ELF-1 (cell line): Measurements from ENCODE around the gene RNU1-1.
"Not testable (repeated sequence)": the region's sequence is repeated elsewhere in the genome, so short reads cannot be mapped to it uniquely, and the experiment has no call there.

ENCODE experiments used
- DNase-seq: peaks from one replicate; pipeline ENCODE4 v3.0.0-alpha.2; 2016; ENCODE audit warnings: low read depth, low spot score

Gene RNU1-1

GRCh38 chr1:16521679-16522078 lies 7.6 kb upstream of the RNU1-1 start:
- not testable (repeated sequence) for DNase-seq

GRCh38 chr1:16521288-16521583 lies 7.2 kb upstream of the RNU1-1 start:
- DNase-seq, result no peak

- DNase-seq, result peak; percentile 74
Measured at GRCh38 chr1:16520435-16521287, 6.6 kb upstream of the RNU1-1 start.

GRCh38 chr1:16519255-16519951 lies 5.3 kb upstream of the RNU1-1 start:
- DNase-seq, result not testable (repeated sequence)

- not testable (repeated sequence) for DNase-seq
Measured at GRCh38 chr1:16518913-16519254, 4.8 kb upstream of the RNU1-1 start.

- DNase-seq, result not testable (repeated sequence)
Measured at GRCh38 chr1:16516694-16517410, 2.8 kb upstream of the RNU1-1 start.

- peak; percentile 97 for DNase-seq
Measured at GRCh38 chr1:16513412-16514106, 526 bp downstream of the RNU1-1 start.

GRCh38 chr1:16512624-16513411 lies 1.3 kb downstream of the RNU1-1 start:
- DNase-seq, result not testable (repeated sequence)

- DNase-seq, result not testable (repeated sequence)
Measured at GRCh38 chr1:16511926-16512325, 2.2 kb downstream of the RNU1-1 start.

- DNase-seq, result peak; percentile 60
Measured at GRCh38 chr1:16508861-16509445, 5.1 kb downstream of the RNU1-1 start.

- DNase-seq, result not testable (repeated sequence)
Measured at GRCh38 chr1:16506364-16507136, 7.5 kb downstream of the RNU1-1 start.

GRCh38 chr1:16505870-16506269 lies 8.2 kb downstream of the RNU1-1 start:
- not testable (repeated sequence) for DNase-seq

GRCh38 chr1:16503494-16503893 lies 10.6 kb downstream of the RNU1-1 start:
- DNase-seq, result no peak

- not testable (repeated sequence) for DNase-seq
Measured at GRCh38 chr1:16501446-16501845, 12.6 kb downstream of the RNU1-1 start.

GRCh38 chr1:16500975-16501374 lies 13.1 kb downstream of the RNU1-1 start:
- DNase-seq, result not testable (repeated sequence)

GRCh38 chr1:16500466-16500865 lies 13.6 kb downstream of the RNU1-1 start:
- DNase-seq, result not testable (repeated sequence)

GRCh38 chr1:16498573-16499413 lies 15.3 kb downstream of the RNU1-1 start:
- DNase-seq, result peak; percentile 86

- not testable (repeated sequence) for DNase-seq
Measured at GRCh38 chr1:16498047-16498446, 16.0 kb downstream of the RNU1-1 start.

- not testable (repeated sequence) for DNase-seq
Measured at GRCh38 chr1:16497474-16497904, 16.6 kb downstream of the RNU1-1 start.
